HepG2 (cell line): ENCODE measurements around the gene MLC1. TPM values are rescaled to one million over a fixed set of nuclear protein-coding genes. Genes with fewer than 3 reads are reported as not detected.

ENCODE experiments used
- ATF7-NPFF ChIP-seq: sonication (generic); formaldehyde crosslinking; IDR thresholded peaks from 2 replicates; pipeline ENCODE4 v1.8.1; 2023; ENCODE audit warnings: mild to moderate bottlenecking, low read depth, missing genetic modification reagents, moderate library complexity
- BHLHE40 ChIP-seq: IDR thresholded peaks from 2 replicates; pipeline ENCODE4 v1.6.1; 2011; ENCODE audit warnings: low read length, improper control_type of control experiment
- FOXK2 ChIP-seq: fragments of 450-650 bp; IDR thresholded peaks from 2 replicates; pipeline ENCODE4 v1.6.1; 2016
- KLF11 ChIP-seq: IDR thresholded peaks from 2 replicates; pipeline ENCODE4 v1.6.1; 2016; ENCODE audit warnings: missing compliant biosample characterization
- MIXL1 ChIP-seq: IDR thresholded peaks from 2 replicates; pipeline ENCODE4 v1.6.1; 2016
- NR0B2 ChIP-seq: sonication (generic); formaldehyde crosslinking; IDR thresholded peaks from 2 replicates; pipeline ENCODE4 v1.4.0; 2020; ENCODE audit warnings: mild to moderate bottlenecking, missing genetic modification reagents
- PHB2 ChIP-seq: fragments of 450-650 bp; IDR thresholded peaks from 2 replicates; pipeline ENCODE4 v1.6.1; 2018; ENCODE audit not compliant: partially characterized antibody
- POLR2G ChIP-seq: fragments of 200-400 bp; formaldehyde crosslinking; IDR thresholded peaks from 2 replicates; pipeline ENCODE4 v1.6.1; 2018; ENCODE audit warnings: mild to moderate bottlenecking, low read depth, low read length, moderate library complexity
- SIN3A ChIP-seq: IDR thresholded peaks from 2 replicates; pipeline ENCODE4 v1.6.1; 2011; ENCODE audit warnings: low read depth, mild to moderate bottlenecking, control low read depth, low read length, borderline replicate concordance
- TAF15 ChIP-seq: fragments of 200-400 bp; formaldehyde crosslinking; IDR thresholded peaks from one replicate; pipeline ENCODE4 v1.6.1; 2018; ENCODE audit warnings: mild to moderate bottlenecking, low read depth, low read length; ENCODE audit not compliant: poor library complexity, severe bottlenecking
- TRIM22 ChIP-seq: fragments of 450-650 bp; IDR thresholded peaks from 2 replicates; pipeline ENCODE4 v1.6.1; 2017
- ZBTB4 ChIP-seq: sonication (generic); formaldehyde crosslinking; IDR thresholded peaks from 2 replicates; pipeline ENCODE4 v1.4.0; 2020; ENCODE audit warnings: missing genetic modification reagents, mild to moderate bottlenecking, borderline replicate concordance
- ZNF12 ChIP-seq: sonication (generic); formaldehyde crosslinking; IDR thresholded peaks from 2 replicates; pipeline ENCODE4 v1.5.0; 2020; ENCODE audit warnings: missing genetic modification reagents
- ZNF431 ChIP-seq: sonication (generic); formaldehyde crosslinking; IDR thresholded peaks from 2 replicates; pipeline ENCODE4 v1.9.0; 2022; ENCODE audit warnings: missing genetic modification reagents, low read depth, mild to moderate bottlenecking, borderline replicate concordance
- ZNF546 ChIP-seq: sonication (generic); formaldehyde crosslinking; conservative IDR thresholded peaks from 2 replicates; pipeline ENCODE4 v1.8.1; 2023; ENCODE audit warnings: mild to moderate bottlenecking, missing genetic modification reagents
- ZNF574 ChIP-seq: sonication (generic); formaldehyde crosslinking; IDR thresholded peaks from 2 replicates; pipeline ENCODE4 v1.4.0; 2020; ENCODE audit warnings: missing genetic modification reagents
- ZNF598 ChIP-seq: sonication (generic); formaldehyde crosslinking; IDR thresholded peaks from 2 replicates; pipeline ENCODE4 v1.5.1; 2020; ENCODE audit warnings: mild to moderate bottlenecking, missing genetic modification reagents, borderline replicate concordance
- ZNF616 ChIP-seq: sonication (generic); formaldehyde crosslinking; IDR thresholded peaks from 2 replicates; pipeline ENCODE4 v1.5.0; 2020; ENCODE audit warnings: low read depth, mild to moderate bottlenecking, missing genetic modification reagents
- ZNF619 ChIP-seq: sonication (generic); formaldehyde crosslinking; IDR thresholded peaks from 2 replicates; pipeline ENCODE4 v1.4.0; 2020; ENCODE audit warnings: mild to moderate bottlenecking, missing genetic modification reagents
- ZNF691 ChIP-seq: sonication (generic); formaldehyde crosslinking; IDR thresholded peaks from 2 replicates; pipeline ENCODE4 v1.4.0; 2020; ENCODE audit warnings: missing genetic modification reagents, low read depth, mild to moderate bottlenecking, borderline replicate concordance
- polyA plus RNA-seq, 8 experiments: library from polyadenylated mRNA; depleted of rRNA in 3 of 8; stranded (reverse) in 7 of 8; unstranded in 1 of 8; fragments of >200 nt; fragmentation: Illumina TruSeq in 4 of 8; extraction: Trizol in 4 of 8; gene quantifications; 2 replicates each; pipeline versions ENCODE4 v1.2.1 to v1.2.3, GENCODE V29; 2011 to 2016; ENCODE audit warnings: low read depth in 4 of 8, missing spikeins in 1 of 8, mixed read lengths in 1 of 8; ENCODE audit not compliant: insufficient read depth in 1 of 8
- total RNA-seq, 5 experiments: library from RNA; depleted of rRNA; stranded (reverse); fragments of >200 nt; fragmentation: Illumina TruSeq; extraction: Trizol; gene quantifications; 2 replicates each; pipeline ENCODE4 v1.2.3, GENCODE V29; 2016; ENCODE audit warnings: low read depth in 1 of 5

MLC1 gene
- total and polyA plus RNA-seq, 2 of the 13 experiments (the other 11 are each of a cell fraction or from before 2014, with no cell fraction given), result not detected

- TF ChIP-seq ZNF574 (peak; percentile 72), TRIM22 (no peak), FOXK2 (no peak), ZNF431 (CRISPR knock-in tag) (no peak), TAF15 (no peak), ZNF619 (CRISPR knock-in tag) (no peak), NR0B2 (CRISPR knock-in tag) (peak; percentile 83; the same call in 1 of the 2 replicates), BHLHE40 (peak; percentile 92), ZNF546 (CRISPR knock-in tag) (no peak), ATF7-NPFF (CRISPR knock-in tag) (peak; percentile 70), MIXL1 (peak; percentile 31; the same call in 1 of the 2 replicates), ZNF616 (CRISPR knock-in tag) (peak; percentile 85), KLF11 (CRISPR knock-in tag) (0 out of 2 replicates have a peak, but pooled peaks have one; percentile 64), PHB2 (no peak), ZNF598 (CRISPR knock-in tag) (no peak), ZNF12 (CRISPR knock-in tag) (peak; percentile 14; the same call in 1 of the 2 replicates), ZBTB4 (CRISPR knock-in tag) (0 out of 2 replicates have a peak, but pooled peaks have one; percentile 62), ZNF691 (CRISPR knock-in tag) (no peak), SIN3A (no peak), POLR2G (no peak)
These were observed 17.7 kb upstream of the MLC1 start (continued) for GRCh38 chr22:50102946-50103345.
